HEK293 (cell line): ENCODE measurements around the gene AQP1.

ENCODE experiments used
- CTCF ChIP-seq: fragments of 450-650 bp; formaldehyde crosslinking; IDR thresholded peaks from 2 replicates; pipeline ENCODE4 v1.5.1; 2016; ENCODE audit warnings: missing biosample characterization, missing genetic modification characterization
- PRDM6 ChIP-seq: fragments of 450-650 bp; formaldehyde crosslinking; IDR thresholded peaks from 2 replicates; pipeline ENCODE4 v1.5.1; 2017; ENCODE audit warnings: missing biosample characterization, missing genetic modification characterization
- ZBTB21 ChIP-seq: fragments of 450-650 bp; formaldehyde crosslinking; IDR thresholded peaks from 2 replicates; pipeline ENCODE4 v1.5.1; 2017; ENCODE audit warnings: missing biosample characterization, missing genetic modification characterization
- ZNF274 ChIP-seq, 2 experiments: fragments of 200-500 bp in 1 of 2; fragments of 450-650 bp in 1 of 2; sonication (Bioruptor generic) in 1 of 2; formaldehyde crosslinking in 1 of 2; IDR thresholded peaks; 2 replicates each; pipeline versions ENCODE4 v1.5.1 to v1.6.1; 2014 to 2016; ENCODE audit warnings: borderline replicate concordance in 1 of 2, inconsistent platforms in 1 of 2, low read length in 1 of 2, missing biosample characterization in 1 of 2, missing genetic modification characterization in 1 of 2
- ZNF629 ChIP-seq: fragments of 450-650 bp; formaldehyde crosslinking; IDR thresholded peaks from 2 replicates; pipeline ENCODE4 v1.5.1; 2017; ENCODE audit warnings: missing biosample characterization, missing genetic modification characterization

DNA sequence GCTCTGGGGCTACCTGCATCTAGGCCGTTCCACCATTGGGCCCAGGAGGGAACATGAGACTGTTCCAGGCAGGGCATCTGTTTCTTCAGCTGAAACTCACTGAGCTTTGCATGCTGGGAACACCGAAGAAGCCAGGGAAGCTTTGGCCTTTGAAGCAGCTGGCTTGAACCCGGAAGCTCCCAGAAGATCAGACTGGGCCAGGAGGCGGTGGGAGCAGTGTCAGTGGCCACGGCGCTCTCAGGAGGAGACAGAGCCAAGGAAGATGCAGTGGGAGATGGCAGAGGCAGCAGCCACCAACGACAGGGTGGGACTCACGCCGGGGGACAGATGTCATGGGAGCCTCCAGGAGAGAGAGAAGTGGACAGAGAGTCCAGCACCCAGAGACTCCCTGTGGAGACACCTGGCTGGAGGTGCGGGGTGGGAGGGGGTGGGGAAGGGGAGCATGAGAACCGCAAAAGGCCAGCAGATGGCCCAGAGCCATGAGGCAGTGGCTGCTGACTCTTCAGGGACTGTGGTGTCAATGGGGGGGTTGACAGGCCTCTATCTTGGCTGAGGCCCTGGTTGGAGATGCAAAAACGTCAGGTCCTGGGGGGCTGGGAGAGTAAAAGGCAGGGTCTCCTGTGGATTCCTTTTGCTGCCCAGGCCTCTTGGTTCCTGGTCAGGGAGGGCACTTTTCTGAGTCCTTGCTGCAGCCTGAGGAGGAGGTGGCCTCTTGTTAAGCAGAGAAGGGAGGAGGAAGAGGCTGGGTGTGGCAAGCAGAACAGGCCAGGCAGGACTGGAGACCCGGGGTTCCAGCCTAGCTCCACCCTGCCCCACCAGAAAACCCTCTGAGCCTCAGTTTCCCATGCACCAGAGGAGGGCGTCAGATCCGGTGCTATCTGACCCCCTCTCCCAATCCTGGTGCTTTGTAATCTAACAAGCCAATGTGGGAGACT lies 6.3 kb upstream of the AQP1 start:
- no peak for TF ChIP-seq ZNF629 (tag by site-specific recombination)
- no peak for TF ChIP-seq CTCF (tag by site-specific recombination)
- TF ChIP-seq ZNF274 (IDR thresholded peaks at IDR 0.05; ENCODE audit: low read length), result no peak
- TF ChIP-seq ZNF274 (tag by site-specific recombination; IDR thresholded peaks at IDR 0.05; ENCODE audit: borderline replicate concordance), result no peak
- no peak for TF ChIP-seq PRDM6 (tag by site-specific recombination)
- TF ChIP-seq ZBTB21, result no peak
